NK-92 (cell line): ENCODE results near the gene RXRB.
"Not testable (repeated sequence)": the region's sequence is repeated elsewhere in the genome, so short reads cannot be mapped to it uniquely, and the experiment has no call there.

ENCODE experiments used
- DNase-seq: peaks from one replicate; lab custom pipeline; 2025; ENCODE audit not compliant: unreplicated experiment; lab: John Stamatoyannopoulos, UW

RXRB gene

DNA sequence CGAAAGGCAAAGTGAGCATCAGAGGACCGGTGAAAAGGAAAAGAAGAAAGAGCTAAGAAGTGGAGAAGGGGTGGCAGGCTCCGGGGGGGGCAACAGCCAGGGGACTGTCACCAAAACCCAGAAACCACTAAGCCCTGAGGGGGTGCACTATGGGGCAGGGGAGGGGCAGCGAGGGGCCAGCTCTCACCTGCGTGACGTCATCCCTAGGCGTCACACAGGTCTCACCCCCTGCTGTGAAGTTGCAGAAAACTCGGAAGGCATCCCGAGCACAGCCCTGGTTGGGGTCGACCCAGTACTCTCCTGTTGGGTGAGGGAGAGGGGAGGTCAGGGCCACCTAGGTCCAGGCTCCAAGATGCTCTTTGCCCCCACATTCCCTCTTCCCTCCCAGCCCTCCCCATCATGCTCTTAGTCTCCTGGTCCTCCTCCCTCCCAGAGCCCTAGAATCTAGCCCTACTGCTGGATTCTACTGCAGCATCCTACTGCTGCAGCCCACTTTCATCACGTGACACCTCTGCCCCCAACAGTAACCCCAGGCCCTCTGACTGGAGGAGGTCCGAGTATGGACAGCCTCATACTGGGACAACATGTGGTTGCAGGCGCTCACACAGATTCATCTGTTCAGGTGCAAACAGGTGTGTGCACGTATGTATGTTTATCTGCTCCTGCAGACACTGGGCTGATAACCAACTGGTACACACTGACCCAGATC lies 35.6 kb downstream of the RXRB start:
- no peak for DNase-seq

DNA sequence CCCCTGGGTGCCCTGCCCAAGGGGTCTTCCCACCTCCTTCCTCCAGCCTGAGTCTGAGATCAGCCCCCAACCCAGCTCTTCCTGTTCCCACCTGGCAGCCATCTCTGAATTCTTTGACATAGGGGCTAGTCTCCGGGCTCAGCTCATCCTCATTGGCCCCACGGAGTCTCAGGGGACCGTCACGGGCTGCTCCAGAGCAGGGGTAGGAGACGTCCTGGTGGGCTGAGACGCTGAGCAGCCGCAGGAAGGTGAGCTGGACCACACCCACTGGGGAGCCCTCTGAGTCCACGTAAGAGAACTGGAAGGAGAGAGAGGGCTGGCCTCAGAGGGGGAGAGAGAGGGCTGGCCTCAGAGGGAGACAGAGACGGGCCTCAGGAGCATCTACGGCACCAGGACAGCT lies 36.3 kb downstream of the RXRB start:
- no peak for DNase-seq

DNA sequence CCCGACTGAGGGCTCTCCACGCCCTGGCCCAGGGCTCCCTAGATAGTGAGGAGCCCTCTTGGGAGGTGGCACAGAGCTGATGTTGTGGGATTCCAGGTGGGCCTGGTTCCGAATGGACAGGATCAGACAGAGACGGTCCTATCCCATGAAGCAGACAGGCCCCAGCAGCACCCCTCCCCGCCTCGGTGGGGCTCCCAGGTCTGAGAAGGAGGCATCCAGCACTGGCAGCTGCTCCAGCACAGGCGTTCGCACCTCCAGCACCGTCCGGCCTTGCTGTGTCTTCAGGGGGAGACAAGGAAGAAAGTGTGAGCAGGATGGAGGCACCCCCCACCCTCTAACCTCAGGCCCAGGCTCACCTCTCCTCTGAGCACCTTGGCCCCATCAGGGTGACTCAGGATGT lies 36.9 kb downstream of the RXRB start:
- no peak for DNase-seq

DNA sequence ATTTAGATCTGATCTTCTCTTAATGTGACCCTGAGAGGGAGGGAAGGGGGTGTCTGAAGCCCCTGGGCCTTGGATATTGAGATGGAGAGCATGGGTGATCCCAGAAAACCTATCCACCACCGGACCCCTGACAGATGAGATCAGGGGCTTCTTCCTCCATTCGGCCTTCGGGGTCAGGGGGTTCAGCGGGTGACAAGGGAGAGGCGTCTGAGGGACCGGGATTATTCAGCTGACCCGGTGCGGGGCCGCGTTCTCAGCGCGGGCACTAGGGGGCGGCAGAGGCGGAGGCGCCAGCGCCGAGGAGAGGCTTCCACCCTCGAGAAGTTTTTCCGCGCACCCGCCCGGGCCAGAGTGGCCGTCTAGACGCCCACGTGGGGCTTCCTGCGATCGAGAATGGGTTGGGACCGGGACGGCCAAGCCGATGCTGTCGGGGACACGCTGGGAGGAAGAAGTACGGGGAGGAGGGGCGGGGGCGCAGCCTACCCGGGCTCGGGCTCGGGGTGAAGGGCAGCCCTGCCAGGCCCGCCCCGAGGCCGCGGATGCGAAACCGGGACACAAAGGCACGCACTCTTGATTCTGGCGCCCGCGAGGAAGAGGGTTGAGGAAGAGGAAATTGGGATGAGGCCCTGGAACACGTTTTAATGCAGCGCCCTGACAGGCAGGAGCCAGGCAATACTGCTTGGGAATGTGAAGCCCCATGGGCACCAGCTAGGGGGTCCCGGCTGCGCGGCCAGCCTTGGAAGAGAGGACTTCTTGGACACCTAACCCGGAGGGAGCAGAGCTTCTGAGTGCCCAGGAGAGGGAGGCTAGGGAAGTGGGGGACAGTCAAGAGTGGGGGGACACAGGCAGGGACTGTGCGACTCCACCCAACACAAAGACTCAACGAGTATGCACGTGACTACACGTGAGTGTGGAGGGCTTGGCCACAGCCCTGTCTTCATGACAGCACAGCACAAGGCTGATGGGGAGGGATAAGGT lies 38.8 kb downstream of the RXRB start:
- DNase-seq = no peak

DNA sequence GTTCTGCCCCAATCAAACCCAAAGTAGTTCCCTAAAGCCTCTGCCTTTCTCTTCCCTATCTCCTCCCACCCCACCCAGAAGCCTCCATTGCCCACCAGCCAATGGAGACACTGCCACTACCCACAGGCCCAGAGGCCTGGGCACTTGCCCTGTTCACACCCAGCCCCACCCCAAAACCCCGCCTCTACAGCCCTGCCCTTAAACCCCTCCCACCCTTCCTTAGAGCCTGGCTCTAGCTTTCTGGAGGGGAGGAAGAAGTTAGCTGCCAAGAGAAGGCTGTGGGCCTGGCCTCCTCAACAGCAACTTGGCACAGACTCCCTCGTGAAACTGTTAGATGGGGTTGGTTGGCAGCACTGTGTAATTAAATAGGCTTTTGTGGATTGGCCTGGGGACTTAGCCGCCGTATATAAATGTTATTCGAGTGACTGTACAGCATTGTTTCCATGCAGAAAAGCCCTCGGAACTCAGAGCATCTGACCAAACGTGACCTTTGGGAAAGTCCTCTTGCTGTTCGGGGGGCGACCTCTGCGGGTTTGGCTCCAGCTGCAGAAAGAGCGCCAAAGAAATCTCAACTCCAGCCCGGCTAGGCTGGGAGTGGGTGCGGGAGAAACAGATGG lies 39.6 kb downstream of the RXRB start:
- no peak for DNase-seq

DNA sequence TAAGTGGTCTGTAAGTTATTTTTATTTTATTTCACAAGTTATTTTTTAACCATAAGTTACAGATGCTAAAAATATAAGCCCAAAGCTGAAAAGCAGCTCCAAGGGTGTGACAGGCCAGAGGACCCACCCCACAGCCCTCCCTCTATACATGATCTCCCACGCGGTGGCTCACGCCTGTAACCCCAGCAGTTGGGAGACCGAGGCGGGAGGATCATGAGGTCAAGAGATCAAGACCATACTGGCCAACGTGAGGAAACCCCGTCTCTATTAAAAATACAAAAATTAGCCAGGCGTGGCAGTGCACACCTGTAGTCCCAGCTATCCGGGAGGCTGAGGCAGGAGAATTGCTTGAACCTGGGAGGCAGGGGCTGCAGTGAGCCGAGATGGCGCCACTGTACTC lies 40.4 kb downstream of the RXRB start:
- DNase-seq = no peak

DNA sequence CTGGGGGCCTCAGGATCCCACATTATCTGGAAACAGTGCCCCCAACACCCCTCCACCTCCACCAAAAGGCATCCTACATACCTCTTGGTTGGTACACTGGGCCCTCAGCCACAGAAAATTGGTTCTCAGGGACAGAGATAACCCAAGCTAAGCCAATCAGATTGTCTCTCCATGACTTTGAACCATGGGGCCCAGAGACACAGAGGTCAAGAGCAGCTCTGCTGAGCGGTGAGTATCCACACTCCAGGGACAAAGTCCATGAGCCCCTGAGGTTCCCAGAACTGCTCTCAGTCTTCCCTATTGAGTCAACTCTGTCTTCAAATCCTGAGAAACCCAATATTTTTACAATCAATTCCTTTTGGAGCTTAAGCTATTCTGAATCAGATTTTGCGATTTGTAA lies 43.5 kb downstream of the RXRB start:
- DNase-seq = no peak

DNA sequence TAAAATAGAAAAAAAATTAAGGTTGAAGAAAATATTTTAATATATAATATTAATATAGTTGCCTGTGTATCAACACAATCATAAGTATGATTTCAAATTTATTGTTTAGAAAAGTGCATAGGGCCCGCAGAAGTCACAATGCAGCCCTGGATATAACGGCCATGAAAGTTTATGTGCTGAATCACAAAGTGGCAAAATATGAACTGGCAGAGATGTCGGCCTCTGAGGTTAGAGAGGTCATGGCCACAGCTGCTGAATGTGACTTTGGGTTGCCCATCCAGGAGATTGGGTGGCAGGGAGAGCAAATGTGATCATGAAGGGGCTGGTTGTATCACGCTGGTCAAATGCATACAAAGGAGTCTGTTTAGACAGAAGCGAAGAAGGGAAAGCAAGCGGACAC lies 43.9 kb downstream of the RXRB start:
- no peak for DNase-seq

DNA sequence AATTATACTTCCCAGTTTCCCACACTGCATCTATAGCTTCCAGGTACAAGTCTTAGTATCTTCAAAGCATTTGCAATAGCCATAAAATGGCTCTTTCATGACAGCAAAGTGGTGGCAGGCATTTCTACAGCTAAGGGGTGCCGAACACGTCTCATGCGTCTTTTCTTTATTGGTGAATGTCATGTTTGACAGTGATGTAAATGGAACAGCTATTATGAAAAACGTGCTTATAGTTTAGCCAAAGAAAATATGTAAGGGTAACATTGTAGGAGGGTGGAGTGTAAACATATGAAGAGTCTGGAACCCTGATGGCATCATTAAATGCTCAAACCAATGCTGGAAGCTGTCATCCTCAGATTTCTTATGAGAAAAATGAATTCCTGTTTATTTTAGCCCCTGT lies 46.1 kb downstream of the RXRB start:
- no peak for DNase-seq

DNA sequence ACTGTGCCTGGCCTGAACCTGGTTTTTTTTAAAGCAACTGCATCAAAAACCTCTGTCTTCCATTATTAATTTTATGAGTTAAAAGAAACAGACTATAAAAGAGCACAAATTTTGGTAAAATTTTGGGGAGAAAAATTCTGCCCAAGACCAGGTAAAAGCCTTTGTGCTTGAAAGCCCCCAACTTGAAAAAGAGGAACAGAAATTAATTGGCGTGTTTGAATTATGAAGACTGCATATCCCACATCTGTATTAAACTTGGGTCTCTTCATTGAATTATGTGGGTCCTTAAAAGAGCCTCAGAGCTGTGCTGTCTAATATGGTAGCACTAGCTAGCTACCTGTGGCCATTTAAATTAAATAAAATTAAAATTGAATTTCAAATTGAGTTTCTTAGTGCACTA lies 49.4 kb downstream of the RXRB start:
- no peak for DNase-seq

DNA sequence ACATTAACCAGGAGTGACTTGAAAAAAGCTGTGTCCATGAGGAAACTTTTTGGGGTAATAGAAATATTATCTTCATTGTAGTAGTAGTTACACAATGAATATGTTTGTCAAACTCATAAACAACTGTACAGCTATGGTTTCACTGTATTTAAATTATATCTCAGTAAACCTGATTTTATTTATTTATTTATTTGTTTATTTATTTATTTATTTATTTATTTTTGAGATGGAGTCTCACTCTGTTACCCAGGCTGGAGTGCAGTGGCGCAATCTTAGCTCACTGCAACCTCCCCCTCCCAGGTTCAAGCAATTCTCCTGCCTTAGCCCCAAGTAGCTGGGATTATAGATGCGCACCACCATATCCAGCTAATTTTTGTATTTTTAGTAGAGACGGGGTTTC lies 49.9 kb downstream of the RXRB start:
- DNase-seq = not testable (repeated sequence)

DNA sequence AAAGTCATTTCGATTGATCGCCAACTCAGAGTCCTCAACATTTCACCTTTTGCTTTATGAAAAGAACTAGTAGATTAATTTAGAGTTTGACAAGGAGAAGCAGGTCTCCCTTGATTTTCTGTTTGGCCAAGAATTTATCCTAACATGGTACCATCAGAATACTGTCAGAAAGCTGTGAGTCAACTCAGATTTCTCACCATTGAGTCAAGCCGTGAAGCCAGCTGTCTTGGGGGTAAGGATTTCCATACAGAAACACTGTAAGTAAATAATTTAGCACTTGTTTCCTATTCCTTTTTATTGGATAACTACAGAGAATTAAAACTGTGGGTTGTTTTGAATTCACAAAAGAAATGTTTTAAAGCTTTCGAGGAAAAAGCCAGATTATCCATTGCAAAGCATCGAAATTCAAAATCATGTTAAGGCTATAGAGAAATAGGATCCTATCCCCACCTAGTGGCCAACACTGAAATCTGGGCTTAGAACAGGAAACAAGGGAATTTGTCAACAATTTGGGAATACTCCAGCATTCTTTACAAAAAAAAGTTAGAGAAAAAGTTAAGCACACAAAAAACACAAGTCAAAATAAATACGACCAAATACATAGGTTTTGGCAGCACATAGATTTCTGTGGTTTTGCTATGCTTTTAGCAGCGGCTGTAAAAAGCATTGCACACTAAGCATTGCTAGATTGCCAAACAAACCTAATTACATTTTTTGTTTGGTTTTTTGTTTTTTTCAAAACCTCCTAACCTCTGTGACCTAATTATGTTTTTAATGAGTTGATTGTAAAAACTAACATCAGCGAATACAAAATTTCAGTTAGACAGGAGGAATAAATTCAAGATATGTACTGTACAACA lies 52.4 kb downstream of the RXRB start:
- no peak for DNase-seq

DNA sequence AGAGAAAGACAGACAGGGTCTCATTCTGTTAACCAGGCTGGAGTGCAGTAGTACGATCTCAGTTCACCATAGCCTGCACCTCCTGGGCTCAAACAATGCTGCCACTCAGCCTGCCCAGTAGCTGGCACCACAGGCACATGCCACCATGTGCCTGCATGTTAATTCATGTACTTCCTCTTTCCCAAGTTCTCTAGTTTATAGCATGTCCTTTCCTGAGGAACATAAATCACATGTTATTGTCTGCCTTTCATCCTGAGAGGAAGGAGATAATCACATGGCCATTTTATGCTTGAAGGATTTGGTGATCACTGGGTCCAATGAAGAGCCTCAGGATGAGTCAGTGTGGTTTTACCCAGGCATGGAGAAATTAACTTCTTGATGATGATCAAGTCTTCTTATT lies 56.1 kb downstream of the RXRB start:
- DNase-seq = no peak
